D721Med (cell line): ENCODE measurements around the gene XIRP2.

Experiments used
- DNase-seq: peaks from one replicate; pipeline ENCODE4 v3.0.0; 2011; ENCODE audit warnings: low spot score; ENCODE audit not compliant: insufficient read length
- FAIRE-seq: peaks from 2 replicates; lab custom pipeline; 2011; peaks lifted over from hg19 to GRCh38; lab: Jason Lieb, UNC
- CTCF ChIP-seq: IDR thresholded peaks from 2 replicates; pipeline ENCODE4 v1.5.1; 2012; ENCODE audit warnings: mild to moderate bottlenecking, control low read depth; ENCODE audit not compliant: insufficient read depth; ENCODE audit errors: missing control alignments

XIRP2 gene

GRCh38 chr2:167136879-167137596, 248.8 kb downstream of the XIRP2 start:
- no peak for FAIRE-seq
- TF ChIP-seq CTCF = no peak

DNA sequence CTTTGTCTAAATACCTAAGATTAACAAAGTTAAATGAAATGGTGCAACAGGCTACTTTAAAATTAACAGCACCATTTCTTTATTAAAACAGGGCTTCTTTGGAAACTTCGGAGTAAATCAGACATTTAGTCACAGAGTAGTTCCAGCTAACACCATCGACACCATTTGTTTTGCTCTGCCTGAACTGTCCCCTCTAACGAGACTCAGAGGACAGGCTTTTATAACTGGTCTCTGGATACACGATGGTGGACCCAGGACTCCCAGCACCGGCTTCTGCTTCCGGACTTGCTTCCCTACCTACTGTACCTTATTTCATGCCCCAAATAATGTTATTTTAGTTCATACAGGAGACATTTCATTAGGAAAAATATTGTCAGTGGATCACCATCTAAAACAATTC, 252.1 kb downstream of the XIRP2 start:
- no peak for DNase-seq
- FAIRE-seq = no peak
- no peak for TF ChIP-seq CTCF

More at GRCh38 chr2:167136879-167137596, 248.8 kb downstream of the XIRP2 start:
- no peak for DNase-seq

DNA sequence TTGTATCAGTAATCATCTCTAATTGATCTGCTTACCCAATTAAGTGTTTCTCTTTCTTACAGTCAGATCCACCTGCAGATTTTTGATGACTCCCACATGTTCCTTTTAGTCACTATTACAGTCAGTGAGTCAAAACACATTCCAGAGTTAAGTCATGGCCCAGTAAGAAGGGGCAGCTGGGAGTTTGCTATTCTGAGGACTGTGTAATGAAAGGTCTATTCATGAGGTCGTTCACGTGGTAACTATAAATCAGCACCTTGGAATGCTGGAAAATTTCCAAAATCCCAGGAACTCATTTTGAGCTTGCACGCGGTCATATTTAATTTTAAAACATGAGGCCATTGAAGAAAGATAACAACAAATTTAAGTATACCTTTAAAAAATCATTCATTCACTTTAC, 252.5 kb downstream of the XIRP2 start:
- no peak for TF ChIP-seq CTCF
- FAIRE-seq (no peak), DNase-seq (no peak)

DNA sequence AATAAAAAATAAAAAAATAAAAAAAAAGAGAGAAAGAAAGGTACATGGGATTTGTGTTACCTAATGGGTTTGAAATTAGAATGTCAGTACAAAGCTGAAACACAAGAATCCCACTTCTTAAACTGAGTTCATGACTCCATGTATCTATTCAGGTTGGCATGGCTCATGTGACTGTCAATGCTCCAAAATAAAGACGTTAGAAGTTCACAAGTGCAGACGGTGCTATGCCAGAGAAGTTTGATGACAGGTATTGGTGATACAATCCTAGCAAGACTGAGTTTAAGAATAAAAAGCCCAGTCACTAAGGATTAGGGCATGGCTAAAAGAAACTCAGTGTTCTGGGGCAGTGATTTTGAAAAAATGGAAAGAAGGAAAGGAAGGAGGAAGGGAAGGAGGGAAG, 254.3 kb downstream of the XIRP2 start:
- no peak for DNase-seq
- FAIRE-seq = no peak
- TF ChIP-seq CTCF = no peak

DNA sequence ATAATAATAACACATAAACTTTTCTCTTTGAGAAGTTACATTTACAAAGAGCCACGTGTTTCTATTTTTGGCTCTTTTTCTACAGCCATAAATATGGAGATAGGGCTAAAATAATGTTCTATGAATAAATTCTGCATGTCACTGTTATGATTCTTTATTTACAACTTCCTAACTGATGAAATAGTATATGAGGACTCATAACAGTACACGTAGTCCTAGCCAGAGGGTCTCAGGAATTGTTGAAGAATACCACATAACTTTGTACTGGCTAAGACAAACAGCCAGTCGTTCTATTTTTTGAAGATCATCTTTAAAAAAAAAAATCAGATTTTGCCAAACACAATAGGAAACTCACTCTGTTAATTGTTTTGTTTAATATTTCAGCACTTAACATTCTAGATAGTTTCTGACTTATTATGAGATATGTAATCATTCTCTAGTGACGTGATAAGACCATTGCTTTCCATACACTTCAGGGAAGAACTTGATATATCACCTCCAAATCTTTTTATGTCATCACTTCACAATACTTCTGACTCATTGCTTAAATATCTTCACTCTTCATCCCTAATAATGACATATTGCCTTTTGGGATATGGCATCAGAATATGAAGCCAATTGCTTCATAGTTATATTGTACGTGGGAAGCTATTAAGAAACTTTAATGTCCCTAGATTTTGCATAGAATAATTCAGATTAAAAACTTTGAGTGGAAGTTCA, 256.1 kb downstream of the XIRP2 start:
- TF ChIP-seq CTCF = no peak
- DNase-seq (no peak), FAIRE-seq (peak; percentile 64)

- FAIRE-seq = no peak
- no peak for TF ChIP-seq CTCF
- no peak for DNase-seq
These were observed 259.1 kb downstream of the XIRP2 start for GRCh38 chr2:167147271-167147941.

DNA sequence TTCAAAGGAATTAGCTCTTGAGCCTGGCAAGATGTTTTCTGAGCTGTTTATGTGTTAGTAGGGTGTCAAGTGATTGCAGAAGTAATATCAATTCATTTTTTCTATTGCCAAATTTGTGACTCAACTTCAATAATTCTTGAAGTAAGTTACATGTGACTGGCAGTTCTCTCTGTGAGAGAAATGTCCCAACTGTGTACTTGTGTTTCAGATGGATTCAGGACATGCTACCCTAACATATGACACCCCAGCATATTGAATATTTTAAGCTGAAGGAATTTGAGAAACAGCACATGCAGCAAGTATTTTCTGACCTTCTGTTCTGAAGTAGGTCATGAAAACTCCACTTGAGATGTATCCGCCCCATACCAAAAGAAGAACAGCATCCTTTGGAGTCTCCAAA, 263.6 kb downstream of the XIRP2 start:
- no peak for FAIRE-seq
- no peak for DNase-seq
- TF ChIP-seq CTCF = no peak
